ENCODE measurements around the gene CGGBP1.

- TF ChIP-seq, protein P1, sequence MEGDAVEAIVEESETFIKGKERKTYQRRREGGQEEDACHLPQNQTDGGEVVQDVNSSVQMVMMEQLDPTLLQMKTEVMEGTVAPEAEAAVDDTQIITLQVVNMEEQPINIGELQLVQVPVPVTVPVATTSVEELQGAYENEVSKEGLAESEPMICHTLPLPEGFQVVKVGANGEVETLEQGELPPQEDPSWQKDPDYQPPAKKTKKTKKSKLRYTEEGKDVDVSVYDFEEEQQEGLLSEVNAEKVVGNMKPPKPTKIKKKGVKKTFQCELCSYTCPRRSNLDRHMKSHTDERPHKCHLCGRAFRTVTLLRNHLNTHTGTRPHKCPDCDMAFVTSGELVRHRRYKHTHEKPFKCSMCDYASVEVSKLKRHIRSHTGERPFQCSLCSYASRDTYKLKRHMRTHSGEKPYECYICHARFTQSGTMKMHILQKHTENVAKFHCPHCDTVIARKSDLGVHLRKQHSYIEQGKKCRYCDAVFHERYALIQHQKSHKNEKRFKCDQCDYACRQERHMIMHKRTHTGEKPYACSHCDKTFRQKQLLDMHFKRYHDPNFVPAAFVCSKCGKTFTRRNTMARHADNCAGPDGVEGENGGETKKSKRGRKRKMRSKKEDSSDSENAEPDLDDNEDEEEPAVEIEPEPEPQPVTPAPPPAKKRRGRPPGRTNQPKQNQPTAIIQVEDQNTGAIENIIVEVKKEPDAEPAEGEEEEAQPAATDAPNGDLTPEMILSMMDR (IDR thresholded peaks at IDR 0.05) = no peak
- TF ChIP-seq, protein P2, sequence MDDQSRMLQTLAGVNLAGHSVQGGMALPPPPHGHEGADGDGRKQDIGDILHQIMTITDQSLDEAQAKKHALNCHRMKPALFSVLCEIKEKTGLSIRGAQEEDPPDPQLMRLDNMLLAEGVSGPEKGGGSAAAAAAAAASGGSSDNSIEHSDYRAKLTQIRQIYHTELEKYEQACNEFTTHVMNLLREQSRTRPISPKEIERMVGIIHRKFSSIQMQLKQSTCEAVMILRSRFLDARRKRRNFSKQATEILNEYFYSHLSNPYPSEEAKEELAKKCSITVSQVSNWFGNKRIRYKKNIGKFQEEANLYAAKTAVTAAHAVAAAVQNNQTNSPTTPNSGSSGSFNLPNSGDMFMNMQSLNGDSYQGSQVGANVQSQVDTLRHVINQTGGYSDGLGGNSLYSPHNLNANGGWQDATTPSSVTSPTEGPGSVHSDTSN (IDR thresholded peaks at IDR 0.05) = no peak
- TF ChIP-seq, protein P3, sequence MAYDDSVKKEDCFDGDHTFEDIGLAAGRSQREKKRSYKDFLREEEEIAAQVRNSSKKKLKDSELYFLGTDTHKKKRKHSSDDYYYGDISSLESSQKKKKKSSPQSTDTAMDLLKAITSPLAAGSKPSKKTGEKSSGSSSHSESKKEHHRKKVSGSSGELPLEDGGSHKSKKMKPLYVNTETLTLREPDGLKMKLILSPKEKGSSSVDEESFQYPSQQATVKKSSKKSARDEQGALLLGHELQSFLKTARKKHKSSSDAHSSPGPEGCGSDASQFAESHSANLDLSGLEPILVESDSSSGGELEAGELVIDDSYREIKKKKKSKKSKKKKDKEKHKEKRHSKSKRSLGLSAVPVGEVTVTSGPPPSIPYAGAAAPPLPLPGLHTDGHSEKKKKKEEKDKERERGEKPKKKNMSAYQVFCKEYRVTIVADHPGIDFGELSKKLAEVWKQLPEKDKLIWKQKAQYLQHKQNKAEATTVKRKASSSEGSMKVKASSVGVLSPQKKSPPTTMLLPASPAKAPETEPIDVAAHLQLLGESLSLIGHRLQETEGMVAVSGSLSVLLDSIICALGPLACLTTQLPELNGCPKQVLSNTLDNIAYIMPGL (CRISPR knock-in tag; IDR thresholded peaks at IDR 0.05; ENCODE audit: borderline replicate concordance) = no peak
- no peak for TF ChIP-seq EP300 (IDR thresholded peaks at IDR 0.05)
- no peak for TF ChIP-seq SMC3 (IDR thresholded peaks at IDR 0.05)
- no peak for TF ChIP-seq BHLHE40 (IDR thresholded peaks at IDR 0.05; ENCODE audit: low read depth, low read length)
- TF ChIP-seq CHD2 (IDR thresholded peaks at IDR 0.05; ENCODE audit: low read length, partially characterized antibody) = no peak
- TF ChIP-seq MAFK (IDR thresholded peaks at IDR 0.05; ENCODE audit: partially characterized antibody) = no peak
- no peak for TF ChIP-seq REST (IDR thresholded peaks at IDR 0.05)
- no peak for TF ChIP-seq PHF8 (IDR thresholded peaks at IDR 0.05; ENCODE audit: borderline replicate concordance, low read depth)
- TF ChIP-seq KDM1A (IDR thresholded peaks at IDR 0.05; ENCODE audit: low read depth) = no peak
- TF ChIP-seq CHD4 (IDR thresholded peaks at IDR 0.05; ENCODE audit: borderline replicate concordance) = no peak
These were observed 12.0 kb downstream of the CGGBP1 start for GRCh38 chr3:88046766-88047165.

Measured in A549 (cell line).